Measurements from ENCODE around the gene ZSWIM6. TPM values are rescaled to one million over a fixed set of nuclear protein-coding genes. Genes with fewer than 3 reads are reported as not detected.

ZSWIM6 gene
- total RNA-seq, 2 experiments from 2014 or later: 0.06 to 0.17 TPM

GRCh38 chr5:61295365-61295764 lies 36.7 kb upstream of the ZSWIM6 start:
- ChIA-PET CTCF (ENCODE audit: unreplicated experiment) (no interaction called here), POLR2A (no interaction called here)
- no peaks in the 10 kb centered on the region for H3K79me2 ChIP-seq (ENCODE audit: insufficient read depth, low read depth, low read length)
- H3K4me2 ChIP-seq (ENCODE audit: low read length): no peak overlapping the region
- TF ChIP-seq CTCF (conservative IDR thresholded peaks at IDR 0.05; ENCODE audit: low read length) (no peak), EZH2phosphoT487 (IDR thresholded peaks at IDR 0.05; ENCODE audit: borderline replicate concordance, low read depth, low read length) (no peak)
- H3K4me1 ChIP-seq (ENCODE audit: insufficient read depth, low read length, poor library complexity, severe bottlenecking): no peaks in the 10 kb centered on the region
- DNase-seq (ENCODE audit: low spot score): no peak
- H2AFZ ChIP-seq (ENCODE audit: low read length): no peak overlapping the region
- H3K9me2 ChIP-seq (ENCODE audit: insufficient read depth, low read length): no peaks in the 10 kb centered on the region
- H3K4me3 ChIP-seq (ENCODE audit: low read depth, low read length, poor library complexity, severe bottlenecking): no peak overlapping the region
- intact Hi-C loops (cut with micrococcal nuclease; ENCODE audit: unreplicated experiment): no loop called here
- no peaks in the 10 kb centered on the region for H3K9me3 ChIP-seq (ENCODE audit: low read length)
- no peak overlapping the region for H3K27ac ChIP-seq (ENCODE audit: low read depth, low read length, poor library complexity, severe bottlenecking)
- BruUV-seq (replicated peaks): no TSS peak
- H3K36me3 ChIP-seq (ENCODE audit: insufficient read depth, low read length): no peaks in the 10 kb centered on the region
- no peaks in the 10 kb centered on the region for H4K20me1 ChIP-seq (ENCODE audit: insufficient read depth, low read length)

- intact Hi-C loops (cut with micrococcal nuclease; ENCODE audit: unreplicated experiment): no loop called here
- Histone ChIP-seq H4K20me1 (ENCODE audit: insufficient read depth, low read length) (no peaks in the 10 kb centered on the region), H3K27ac (ENCODE audit: low read depth, low read length, poor library complexity, severe bottlenecking) (no peak overlapping the region), H3K4me1 (ENCODE audit: insufficient read depth, low read length, poor library complexity, severe bottlenecking) (no peaks in the 10 kb centered on the region), H3K9me2 (ENCODE audit: insufficient read depth, low read length) (no peaks in the 10 kb centered on the region), H3K4me2 (ENCODE audit: low read length) (no peak overlapping the region), H3K9me3 (ENCODE audit: low read length) (no peaks in the 10 kb centered on the region), H3K79me2 (ENCODE audit: insufficient read depth, low read depth, low read length) (no peaks in the 10 kb centered on the region), H3K4me3 (ENCODE audit: low read depth, low read length, poor library complexity, severe bottlenecking) (no peak overlapping the region), H3K36me3 (ENCODE audit: insufficient read depth, low read length) (no peaks in the 10 kb centered on the region), H2AFZ (ENCODE audit: low read length) (no peak overlapping the region)
- no peak for DNase-seq (ENCODE audit: low spot score)
- no TSS peak for BruUV-seq (replicated peaks)
- CTCF ChIA-PET (ENCODE audit: unreplicated experiment): no interaction called here
- TF ChIP-seq EZH2phosphoT487 (IDR thresholded peaks at IDR 0.05; ENCODE audit: borderline replicate concordance, low read depth, low read length) (no peak), CTCF (conservative IDR thresholded peaks at IDR 0.05; ENCODE audit: low read length) (no peak)
- POLR2A ChIA-PET: no interaction called here
These were observed 34.0 kb upstream of the ZSWIM6 start for GRCh38 chr5:61298066-61298465.

GRCh38 chr5:61298580-61298979 lies 33.5 kb upstream of the ZSWIM6 start:
- no peak overlapping the region for H3K4me3 ChIP-seq (ENCODE audit: low read depth, low read length, poor library complexity, severe bottlenecking)
- no peak overlapping the region for H2AFZ ChIP-seq (ENCODE audit: low read length)
- no TSS peak for BruUV-seq (replicated peaks)
- H3K4me2 ChIP-seq (ENCODE audit: low read length): no peak overlapping the region
- no peaks in the 10 kb centered on the region for H3K9me3 ChIP-seq (ENCODE audit: low read length)
- no peaks in the 10 kb centered on the region for H3K79me2 ChIP-seq (ENCODE audit: insufficient read depth, low read depth, low read length)
- H3K9me2 ChIP-seq (ENCODE audit: insufficient read depth, low read length): no peaks in the 10 kb centered on the region
- no peaks in the 10 kb centered on the region for H3K36me3 ChIP-seq (ENCODE audit: insufficient read depth, low read length)
- ChIA-PET POLR2A (no interaction called here), CTCF (ENCODE audit: unreplicated experiment) (no interaction called here)
- no peaks in the 10 kb centered on the region for H3K4me1 ChIP-seq (ENCODE audit: insufficient read depth, low read length, poor library complexity, severe bottlenecking)
- no peak overlapping the region for H3K27ac ChIP-seq (ENCODE audit: low read depth, low read length, poor library complexity, severe bottlenecking)
- DNase-seq (ENCODE audit: low spot score): no peak
- no peak for TF ChIP-seq CTCF (conservative IDR thresholded peaks at IDR 0.05; ENCODE audit: low read length)
- H4K20me1 ChIP-seq (ENCODE audit: insufficient read depth, low read length): no peaks in the 10 kb centered on the region
- intact Hi-C loops (cut with micrococcal nuclease; ENCODE audit: unreplicated experiment): no loop called here
